Cerebellar nuclear complex (tissue), 1 donor: Measurements from ENCODE around the gene CCDC138.

ENCODE experiments used
- DNase-seq, 2 experiments: peaks; one replicate each; lab custom pipeline; 2025; lab: John Stamatoyannopoulos, UW

Gene CCDC138

GRCh38 chr2:108825254-108825653 lies 38.7 kb downstream of the CCDC138 start:
- no peak for DNase-seq

GRCh38 chr2:108825736-108826135 lies 39.2 kb downstream of the CCDC138 start:
- DNase-seq: no peak

GRCh38 chr2:108829578-108830310 lies 43.2 kb downstream of the CCDC138 start:
- no peak for DNase-seq

GRCh38 chr2:108833219-108833618 lies 46.6 kb downstream of the CCDC138 start:
- DNase-seq: no peak

- no peak for DNase-seq
Observed at GRCh38 chr2:108834620-108835019, 48.0 kb downstream of the CCDC138 start.

- no peak for DNase-seq
Observed at GRCh38 chr2:108835040-108835439, 48.5 kb downstream of the CCDC138 start.

GRCh38 chr2:108837198-108837597 lies 50.6 kb downstream of the CCDC138 start:
- DNase-seq: no peak

- DNase-seq: no peak
Observed at GRCh38 chr2:108841506-108841905, 54.9 kb downstream of the CCDC138 start.

- no peak for DNase-seq
Observed at GRCh38 chr2:108845923-108846322, 59.4 kb downstream of the CCDC138 start.

- DNase-seq: no peak
Observed at GRCh38 chr2:108847000-108847399, 60.4 kb downstream of the CCDC138 start.

- no peak for DNase-seq
Observed at GRCh38 chr2:108852375-108852774, 65.8 kb downstream of the CCDC138 start.

- DNase-seq: no peak
Observed at GRCh38 chr2:108853421-108853820, 66.8 kb downstream of the CCDC138 start.

GRCh38 chr2:108854484-108854883 lies 67.9 kb downstream of the CCDC138 start:
- no peak for DNase-seq

- no peak for DNase-seq
Observed at GRCh38 chr2:108855194-108855593, 68.6 kb downstream of the CCDC138 start.

- no peak for DNase-seq
Observed at GRCh38 chr2:108858894-108859293, 72.3 kb downstream of the CCDC138 start.

GRCh38 chr2:108866041-108866440 lies 79.5 kb downstream of the CCDC138 start:
- no peak for DNase-seq

GRCh38 chr2:108868911-108869310 lies 82.3 kb downstream of the CCDC138 start:
- no peak for DNase-seq

GRCh38 chr2:108869542-108869941 lies 83.0 kb downstream of the CCDC138 start:
- no peak for DNase-seq

GRCh38 chr2:108870069-108870644 lies 83.6 kb downstream of the CCDC138 start:
- DNase-seq: no peak

GRCh38 chr2:108877506-108877905 lies 90.9 kb downstream of the CCDC138 start:
- no peak for DNase-seq

- DNase-seq: no peak
Observed at GRCh38 chr2:108878276-108878675, 91.7 kb downstream of the CCDC138 start.

- no peak for DNase-seq
Observed at GRCh38 chr2:108884619-108885018, 98.0 kb downstream of the CCDC138 start.

GRCh38 chr2:108889907-108890306 lies 103.3 kb downstream of the CCDC138 start:
- no peak for DNase-seq

GRCh38 chr2:108893277-108893676 lies 106.7 kb downstream of the CCDC138 start:
- no peak for DNase-seq
